ENCODE data around the gene TRAF3. TPM values are rescaled to one million over a fixed set of nuclear protein-coding genes. Genes with fewer than 3 reads are reported as not detected.

Gene TRAF3
- total and polyA plus RNA-seq, 12 donors, result 2.3 to 15.6 (median 10.2) TPM

DNA sequence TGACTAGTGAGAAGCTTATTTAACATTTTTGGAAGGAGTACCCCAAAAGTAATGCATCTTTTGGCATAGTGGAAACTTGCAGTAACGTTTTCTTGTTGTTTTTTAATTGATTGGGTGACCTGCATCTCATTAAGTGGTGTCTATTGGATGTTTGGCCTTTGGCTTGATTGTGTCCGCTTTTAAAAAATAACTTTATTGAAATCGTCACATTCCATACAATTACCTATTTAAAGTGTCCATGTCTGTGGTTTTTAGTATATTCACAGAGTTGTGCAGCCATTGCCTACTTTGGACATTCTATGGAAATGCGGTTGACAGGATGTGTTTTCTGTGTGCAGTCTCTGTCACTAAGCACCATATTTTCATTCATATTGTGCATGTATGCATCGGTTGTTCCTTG is 46.3 kb downstream of the TRAF3 start:
- Histone ChIP-seq H3K4me3 (no peak overlapping the region), H3K27me3 (no peaks in the 10 kb centered on the region), H3K9me3 (no peaks in the 10 kb centered on the region), H3K36me3 (peaks cover 0 to 19% (median 0%) of the 10 kb centered on the region in 9 donors), H3K4me1 (peaks cover 0 to 13% (median 6%) of the 10 kb centered on the region in 9 donors), H3K27ac (no peak overlapping the region)
- 92 to 96% methylated on average over 5 of the region's 5 CpGs for WGBS, 2 donors
- intact Hi-C loops (cut with DNase I), result loop anchor here in 1 of 10 donors (10.0 kb wide), 1 partner anchor 621 kb away; no protein-coding TSS in a partner anchor
- DNase-seq (no peak), ATAC-seq (no peak)
- TF ChIP-seq, protein P1, sequence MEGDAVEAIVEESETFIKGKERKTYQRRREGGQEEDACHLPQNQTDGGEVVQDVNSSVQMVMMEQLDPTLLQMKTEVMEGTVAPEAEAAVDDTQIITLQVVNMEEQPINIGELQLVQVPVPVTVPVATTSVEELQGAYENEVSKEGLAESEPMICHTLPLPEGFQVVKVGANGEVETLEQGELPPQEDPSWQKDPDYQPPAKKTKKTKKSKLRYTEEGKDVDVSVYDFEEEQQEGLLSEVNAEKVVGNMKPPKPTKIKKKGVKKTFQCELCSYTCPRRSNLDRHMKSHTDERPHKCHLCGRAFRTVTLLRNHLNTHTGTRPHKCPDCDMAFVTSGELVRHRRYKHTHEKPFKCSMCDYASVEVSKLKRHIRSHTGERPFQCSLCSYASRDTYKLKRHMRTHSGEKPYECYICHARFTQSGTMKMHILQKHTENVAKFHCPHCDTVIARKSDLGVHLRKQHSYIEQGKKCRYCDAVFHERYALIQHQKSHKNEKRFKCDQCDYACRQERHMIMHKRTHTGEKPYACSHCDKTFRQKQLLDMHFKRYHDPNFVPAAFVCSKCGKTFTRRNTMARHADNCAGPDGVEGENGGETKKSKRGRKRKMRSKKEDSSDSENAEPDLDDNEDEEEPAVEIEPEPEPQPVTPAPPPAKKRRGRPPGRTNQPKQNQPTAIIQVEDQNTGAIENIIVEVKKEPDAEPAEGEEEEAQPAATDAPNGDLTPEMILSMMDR (IDR thresholded peaks at IDR 0.05), result no peak

DNA sequence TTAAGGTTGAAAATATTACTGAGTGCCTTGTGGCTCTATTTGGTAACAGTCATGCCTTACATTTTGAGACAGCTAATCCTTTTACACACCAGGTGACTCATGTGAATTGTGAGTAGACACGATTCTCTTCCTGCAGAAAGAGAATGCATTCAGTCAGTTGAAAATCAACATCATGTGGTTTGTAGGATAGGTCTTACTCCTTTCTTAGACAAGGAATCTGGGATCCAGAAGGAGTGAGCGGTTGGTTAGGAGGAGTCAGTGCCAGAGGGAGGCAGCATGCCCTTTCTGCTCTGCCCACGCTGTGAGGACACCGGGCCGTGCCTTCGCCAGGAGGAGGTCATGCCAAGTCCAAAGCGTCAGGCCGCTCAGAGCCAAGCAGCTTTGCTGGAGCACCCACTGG is 47.6 kb downstream of the TRAF3 start:
- Histone ChIP-seq H3K27ac (no peak overlapping the region), H3K27me3 (no peaks in the 10 kb centered on the region), H3K9me3 (no peaks in the 10 kb centered on the region), H3K4me3 (no peak overlapping the region), H3K4me1 (peaks cover 0 to 12% (median 6%) of the 10 kb centered on the region in 9 donors), H3K36me3 (peaks cover 0 to 19% (median 0%) of the 10 kb centered on the region in 9 donors)
- intact Hi-C loops (cut with DNase I), result loop anchor here in 1 of 10 donors (10.0 kb wide), 1 partner anchor 620 kb away; no protein-coding TSS in a partner anchor
- ATAC-seq (peak; percentile 86 to 99 (median 95)), DNase-seq (peak; percentile 61 to 71)
- TF ChIP-seq, protein P1 (IDR thresholded peaks at IDR 0.05), result peak in 6 of 9 donors; percentile 10 to 51 (median 34)
- 71 to 77% methylated on average over 8 of the region's 8 CpGs for WGBS, 2 donors

DNA sequence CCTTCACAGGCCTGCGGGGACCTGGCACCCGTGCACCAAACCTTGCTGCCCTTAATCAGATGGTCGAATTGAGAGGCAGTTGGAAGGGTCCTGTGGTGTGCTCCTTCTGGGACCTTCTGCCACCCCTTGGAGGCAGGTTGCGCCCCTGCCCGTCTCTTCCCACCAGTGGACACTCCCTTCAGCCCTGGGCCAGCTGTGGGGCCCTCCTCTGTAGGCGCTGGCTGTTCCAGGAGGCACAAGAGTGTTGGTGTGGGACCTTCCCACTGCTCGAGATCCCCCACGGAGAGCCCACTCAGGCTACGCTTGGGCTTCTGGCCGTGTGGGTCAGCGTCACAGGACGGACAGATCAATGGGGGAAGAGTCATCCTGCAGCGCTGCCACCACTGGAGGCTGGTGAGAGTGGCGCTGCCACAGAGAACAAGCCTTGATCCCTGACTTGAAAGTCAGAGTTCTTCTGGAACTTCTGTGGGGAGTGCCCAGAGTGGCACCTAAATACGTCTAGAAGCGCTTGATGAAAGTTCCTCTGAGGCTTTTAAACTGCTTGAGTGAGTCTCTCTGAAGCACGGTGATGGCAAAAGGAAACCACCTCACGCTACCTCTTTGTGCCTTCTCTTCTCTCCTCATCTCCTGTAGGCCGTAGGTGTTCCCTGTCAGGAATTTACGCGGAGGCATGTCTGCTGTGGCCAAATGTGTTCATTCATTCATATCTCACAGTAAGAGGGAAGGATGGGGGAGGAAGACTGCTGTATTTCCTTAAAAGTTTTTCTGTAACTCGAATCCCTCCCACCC is 48.3 kb downstream of the TRAF3 start:
- peaks cover 0 to 24% (median 0%) of the 10 kb centered on the region in 9 donors for H3K36me3 ChIP-seq
- DNase-seq (no peak), ATAC-seq (peak in 2 of 8 donors; percentile 17 to 51)
- no peak overlapping the region for H3K4me3 ChIP-seq
- TF ChIP-seq, protein P1 (IDR thresholded peaks at IDR 0.05), result no peak
- H3K4me1 ChIP-seq, result peaks cover 0 to 12% (median 5%) of the 10 kb centered on the region in 9 donors
- no peaks in the 10 kb centered on the region for H3K9me3 ChIP-seq
- 90 to 93% methylated on average over 22 of the region's 22 CpGs for WGBS, 2 donors
- intact Hi-C loops (cut with DNase I), result loop anchor here in 1 of 10 donors (10.0 kb wide), 1 partner anchor 619 kb away; no protein-coding TSS in a partner anchor
- H3K27me3 ChIP-seq, result no peaks in the 10 kb centered on the region
- H3K27ac ChIP-seq, result no peak overlapping the region

DNA sequence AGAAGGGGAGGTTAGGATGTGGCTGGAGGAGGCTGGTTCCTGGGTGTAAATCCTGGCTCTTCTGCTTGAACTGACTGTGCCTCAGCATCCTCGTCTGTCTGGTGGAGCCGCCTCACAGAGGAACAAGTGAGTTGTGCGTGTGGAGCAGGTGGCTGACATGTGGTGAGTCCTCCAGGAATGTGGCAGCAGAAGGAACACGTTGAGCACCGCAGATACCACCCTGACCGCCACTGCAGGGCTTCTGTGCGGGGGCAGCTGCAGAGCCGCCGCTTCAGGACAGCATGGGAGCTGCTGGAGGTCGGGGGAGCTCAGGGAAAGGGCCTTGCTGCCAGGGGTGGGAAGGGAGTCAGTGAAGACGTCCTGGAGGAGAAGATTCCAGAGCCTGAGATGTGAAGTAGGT is 48.9 kb downstream of the TRAF3 start:
- Histone ChIP-seq H3K36me3 (peaks cover 0 to 30% (median 0%) of the 10 kb centered on the region in 9 donors), H3K4me3 (no peak overlapping the region), H3K27ac (no peak overlapping the region), H3K4me1 (peaks cover 0 to 12% (median 3%) of the 10 kb centered on the region in 9 donors), H3K9me3 (no peaks in the 10 kb centered on the region), H3K27me3 (no peaks in the 10 kb centered on the region)
- intact Hi-C loops (cut with DNase I), result loop anchor here in 1 of 10 donors (10.0 kb wide), 1 partner anchor 619 kb away; no protein-coding TSS in a partner anchor
- ATAC-seq (no peak), DNase-seq (no peak)
- 90 to 93% methylated on average over 11 of the region's 11 CpGs for WGBS, 2 donors
- TF ChIP-seq, protein P1 (IDR thresholded peaks at IDR 0.05), result no peak
